Measurements from ENCODE around the gene TNIP1.

TNIP1 gene

DNA sequence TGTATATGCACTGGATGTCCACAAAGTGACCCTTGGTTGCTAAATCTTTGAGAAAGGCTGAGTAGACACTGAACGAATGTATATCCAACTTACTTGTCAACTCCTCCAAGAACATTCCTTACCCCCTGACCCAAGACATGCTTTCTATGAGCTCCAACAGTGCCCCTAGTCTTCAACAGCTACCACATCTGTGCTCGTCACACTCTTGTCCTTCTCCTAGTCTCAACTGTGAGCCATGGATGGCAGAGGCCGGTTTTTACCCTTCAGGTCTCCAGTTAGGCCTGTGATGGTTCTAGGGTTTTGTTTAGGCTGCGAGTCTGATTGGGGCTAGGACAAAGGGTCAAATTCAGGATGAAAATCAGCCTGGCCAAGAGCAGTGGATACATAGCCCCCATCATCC, 79.4 kb downstream of the TNIP1 start:
- no peak for DNase-seq (ENCODE audit: low spot score)

DNA sequence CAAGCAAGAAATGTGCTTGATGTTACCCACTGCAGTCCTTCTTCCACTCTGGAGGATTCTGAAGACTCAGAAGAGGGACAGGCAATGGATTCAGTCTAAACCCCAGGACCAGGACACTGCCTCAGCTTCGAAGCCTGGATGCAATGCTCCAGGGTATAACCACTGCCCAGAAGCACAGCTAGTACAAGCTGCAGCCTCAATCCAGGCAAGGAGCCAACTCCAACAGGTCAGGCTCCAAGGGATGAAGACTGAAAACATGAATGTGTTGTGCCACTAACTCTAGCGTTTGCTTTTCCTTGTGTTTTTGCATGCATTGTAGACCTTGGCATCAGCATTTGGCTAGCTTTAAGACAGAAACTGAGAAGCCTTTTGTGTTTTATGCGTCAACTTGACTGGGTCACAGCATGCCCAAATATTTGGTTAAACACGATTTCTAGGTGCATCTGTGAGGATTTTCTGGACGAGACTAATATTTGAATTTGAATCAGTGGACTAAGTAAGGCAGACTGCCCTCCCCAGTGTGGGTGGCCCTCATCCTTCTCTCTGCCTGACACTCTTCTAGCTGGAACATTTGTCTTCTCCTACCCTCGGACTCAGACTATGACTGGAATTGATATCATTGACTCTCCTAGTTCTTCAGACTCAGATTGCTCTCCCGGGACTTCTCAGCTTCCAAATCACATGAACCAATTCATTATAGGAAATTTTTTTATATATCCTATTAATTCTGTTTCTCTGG, 81.0 kb downstream of the TNIP1 start:
- peak; percentile 40 for DNase-seq (ENCODE audit: low spot score)

DNA sequence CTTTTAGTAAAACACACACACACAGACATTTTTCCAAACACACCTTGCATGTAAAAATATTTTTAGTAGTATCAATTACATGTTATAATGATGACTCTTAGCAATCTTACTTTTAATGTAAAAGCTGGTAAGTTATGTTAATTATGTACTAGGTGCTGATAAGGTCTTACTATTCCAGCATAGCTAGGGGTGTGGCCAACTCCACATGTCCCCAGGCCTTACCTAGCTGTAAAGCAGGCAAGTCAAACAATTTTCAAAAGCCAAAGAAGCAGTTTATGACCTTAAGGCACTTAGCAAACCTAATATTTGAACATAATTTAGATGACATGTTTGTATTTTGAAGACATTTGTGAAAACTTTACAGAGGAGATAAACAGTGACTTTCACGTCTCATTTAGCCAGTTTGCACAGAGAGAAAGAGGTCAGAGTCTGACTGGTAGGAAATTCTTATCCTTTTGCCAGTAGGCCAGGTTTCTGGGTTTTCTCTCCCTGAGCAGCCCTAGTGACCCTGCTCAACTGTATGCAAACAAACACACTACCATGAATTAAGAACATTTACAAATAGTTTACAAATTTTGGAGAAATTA, 86.9 kb downstream of the TNIP1 start:
- no peak for DNase-seq (ENCODE audit: low spot score)

DNA sequence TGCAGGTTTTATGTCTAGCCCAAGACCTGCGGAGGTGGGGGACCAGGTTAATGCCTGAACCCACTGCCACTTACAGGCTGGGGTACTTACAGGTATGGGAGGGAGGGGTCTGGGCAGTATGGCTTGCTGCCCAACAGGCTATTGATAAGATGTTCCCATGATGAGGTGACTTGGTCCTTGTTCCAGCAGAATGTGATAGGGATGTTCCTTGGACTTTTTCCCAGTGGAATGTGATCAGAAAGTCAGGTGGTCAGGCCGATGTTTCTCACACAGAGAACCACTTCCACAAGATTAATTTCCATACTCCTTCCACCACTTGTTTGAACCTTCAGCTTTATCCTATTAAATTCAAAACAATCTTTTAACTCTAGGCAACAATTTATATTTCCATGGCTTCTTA, 87.4 kb downstream of the TNIP1 start:
- DNase-seq (ENCODE audit: low spot score), result no peak

DNA sequence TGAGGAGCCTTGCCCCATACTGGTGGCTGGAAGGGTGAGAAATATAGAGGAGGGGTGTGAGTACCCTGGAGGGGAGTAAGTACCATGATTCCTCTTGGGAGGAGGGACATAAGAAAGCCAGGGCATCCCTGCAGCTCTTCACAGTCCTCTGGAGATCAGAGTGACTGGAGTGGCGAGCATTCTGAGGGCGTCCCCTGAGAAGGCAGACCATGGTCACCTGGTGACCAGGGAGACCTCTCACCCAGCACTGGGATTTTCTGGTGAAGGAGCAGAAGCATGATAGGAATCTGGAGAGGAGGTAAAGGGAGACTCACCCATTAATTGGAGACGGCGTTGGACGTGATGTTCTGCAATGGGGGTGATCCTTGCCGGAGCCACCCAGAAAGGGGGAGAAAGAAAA, 88.1 kb downstream of the TNIP1 start:
- no peak for DNase-seq (ENCODE audit: low spot score)

DNA sequence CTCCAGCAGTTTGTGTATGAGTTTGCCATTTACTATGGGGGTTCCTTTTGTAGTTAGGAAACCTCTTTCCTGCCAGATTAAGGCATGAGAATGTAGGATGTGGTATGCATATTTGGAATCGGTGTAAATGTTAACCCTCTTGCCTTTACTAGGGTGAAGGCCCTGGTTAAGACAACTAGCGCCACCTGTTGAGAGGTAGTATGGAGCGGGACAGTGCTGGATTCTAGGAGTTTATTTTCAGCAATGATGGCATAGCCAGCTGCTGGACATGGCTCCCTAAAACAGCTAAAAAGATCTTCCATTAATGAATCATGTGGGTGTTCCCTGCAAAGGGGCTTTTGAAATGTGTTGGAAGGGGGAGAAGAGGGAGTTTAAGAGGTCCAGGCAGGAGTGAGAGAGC, 91.1 kb downstream of the TNIP1 start:
- no peak for DNase-seq (ENCODE audit: low spot score)

DNA sequence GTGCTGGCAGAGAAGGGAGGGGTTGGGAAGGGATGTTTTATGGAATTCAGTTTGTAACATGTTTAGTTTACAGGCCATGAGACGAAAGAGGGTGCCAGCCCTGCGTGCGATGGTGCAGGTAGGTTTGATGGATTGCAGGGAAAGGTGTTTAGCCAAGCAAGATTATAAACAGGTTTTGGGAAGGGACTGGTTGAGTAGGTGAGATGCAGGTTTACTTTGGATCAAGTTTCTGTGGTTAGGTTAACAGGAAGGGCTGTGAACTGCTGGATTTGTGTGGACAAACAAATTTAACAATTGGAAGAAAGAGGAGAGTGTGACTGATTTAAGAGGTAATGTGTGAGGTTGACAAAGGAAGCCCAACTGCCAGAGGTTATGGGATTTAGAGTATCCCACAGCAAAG, 93.1 kb downstream of the TNIP1 start:
- DNase-seq (ENCODE audit: low spot score), result no peak
